ENCODE results near the gene FBXO8.
"Not testable (repeated sequence)": the region's sequence is repeated elsewhere in the genome, so short reads cannot be mapped to it uniquely, and the experiment has no call there.

The FBXO8 gene

GRCh38 chr4:174283507-174284471 is at the start of gene FBXO8, which contains the start of gene CEP44:
Gene FBXO8 (minus strand): TSS chr4:174283667. CDS start chr4:174263092, 20,575 bp downstream.
Gene CEP44 (plus strand): TSS chr4:174283911. CDS start chr4:174299122, 15,211 bp downstream.
- DNase-seq (ENCODE audit: low read depth in 2 of 2) = peak; percentile 10 to 34

- no peak for DNase-seq (ENCODE audit: low read depth in 2 of 2)
Measured at GRCh38 chr4:174332741-174333493, 49.5 kb upstream of the FBXO8 start.

GRCh38 chr4:174324725-174325124 is 41.3 kb upstream of the FBXO8 start:
- no peak for DNase-seq (ENCODE audit: low read depth in 2 of 2)

GRCh38 chr4:174324236-174324635 is 40.8 kb upstream of the FBXO8 start:
- DNase-seq (ENCODE audit: low read depth in 2 of 2) = no peak

GRCh38 chr4:174320494-174321199 is 37.2 kb upstream of the FBXO8 start:
- DNase-seq (ENCODE audit: low read depth in 2 of 2) = no peak

GRCh38 chr4:174318829-174319764 is 35.6 kb upstream of the FBXO8 start:
- DNase-seq (ENCODE audit: low read depth in 2 of 2) = no peak

GRCh38 chr4:174317531-174317930 is 34.1 kb upstream of the FBXO8 start:
- no peak for DNase-seq (ENCODE audit: low read depth in 2 of 2)

- DNase-seq (ENCODE audit: low read depth in 2 of 2) = no peak
Measured at GRCh38 chr4:174316954-174317353, 33.5 kb upstream of the FBXO8 start.

GRCh38 chr4:174316546-174316945 is 33.1 kb upstream of the FBXO8 start:
- no peak for DNase-seq (ENCODE audit: low read depth in 2 of 2)

GRCh38 chr4:174314770-174315169 is 31.3 kb upstream of the FBXO8 start:
- DNase-seq (ENCODE audit: low read depth in 2 of 2) = no peak

GRCh38 chr4:174314274-174314673 is 30.8 kb upstream of the FBXO8 start:
- DNase-seq (ENCODE audit: low read depth in 2 of 2) = no peak

GRCh38 chr4:174312993-174313392 is 29.5 kb upstream of the FBXO8 start:
- no peak for DNase-seq (ENCODE audit: low read depth in 2 of 2)

GRCh38 chr4:174307694-174308093 is 24.2 kb upstream of the FBXO8 start:
- no peak for DNase-seq (ENCODE audit: low read depth in 2 of 2)

GRCh38 chr4:174305961-174306360 is 22.5 kb upstream of the FBXO8 start:
- DNase-seq (ENCODE audit: low read depth in 2 of 2) = no peak

- DNase-seq (ENCODE audit: low read depth in 2 of 2) = no peak
Measured at GRCh38 chr4:174304664-174305063, 21.2 kb upstream of the FBXO8 start.

GRCh38 chr4:174303687-174304086 is 20.2 kb upstream of the FBXO8 start:
- DNase-seq (ENCODE audit: low read depth in 2 of 2) = no peak

- DNase-seq (ENCODE audit: low read depth in 2 of 2) = not testable (repeated sequence)
Measured at GRCh38 chr4:174295142-174295541, 11.7 kb upstream of the FBXO8 start.

- DNase-seq (ENCODE audit: low read depth in 2 of 2) = not testable (repeated sequence)
Measured at GRCh38 chr4:174294641-174295040, 11.2 kb upstream of the FBXO8 start.

GRCh38 chr4:174292473-174292872 is 9.0 kb upstream of the FBXO8 start:
- DNase-seq (ENCODE audit: low read depth in 2 of 2) = no peak

GRCh38 chr4:174286870-174287269 is 3.4 kb upstream of the FBXO8 start:
- DNase-seq (ENCODE audit: low read depth in 2 of 2) = no peak

- no peak for DNase-seq (ENCODE audit: low read depth in 2 of 2)
Measured at GRCh38 chr4:174284487-174284886, 1.0 kb upstream of the FBXO8 start.

All from stimulated activated CD4-positive, alpha-beta T cell treated with anti-CD3 and anti-CD28 coated beads, Interleukin-1b, Interleukin-23, amount 100 ng/mL, for 1 hour (primary cell).